Inflammatory macrophage (primary cell): ENCODE results near the gene SPATC1L.
A peak's percentile ranks its signal among the peaks of the same experiment; 100 is the strongest.

ENCODE experiments used
- DNase-seq, 2 donors: peaks; one replicate each; pipeline ENCODE4 v3.0.0-alpha.2; 2020 to 2022

SPATC1L gene

GRCh38 chr21:46160907-46161632 is 23.2 kb downstream of the SPATC1L start:
- DNase-seq, result no peak

GRCh38 chr21:46160657-46160906 is 23.7 kb downstream of the SPATC1L start:
- DNase-seq, result no peak

GRCh38 chr21:46159841-46160656 is 24.2 kb downstream of the SPATC1L start:
- no peak for DNase-seq

GRCh38 chr21:46159390-46159789 is 24.9 kb downstream of the SPATC1L start:
- DNase-seq, result no peak

GRCh38 chr21:46158666-46159300 is 25.5 kb downstream of the SPATC1L start:
- no peak for DNase-seq

GRCh38 chr21:46157987-46158451 is 26.2 kb downstream of the SPATC1L start:
- DNase-seq, result no peak

- no peak for DNase-seq
Observed at GRCh38 chr21:46157396-46157986, 26.8 kb downstream of the SPATC1L start.

- no peak for DNase-seq
Observed at GRCh38 chr21:46156678-46157077, 27.6 kb downstream of the SPATC1L start.

GRCh38 chr21:46156378-46156645 is 27.9 kb downstream of the SPATC1L start:
- DNase-seq, result no peak

GRCh38 chr21:46155514-46156377 is 28.5 kb downstream of the SPATC1L start, which contains the start of gene FTCD:
Gene FTCD (minus strand): TSS chr21:46155579. CDS start chr21:46155523, 56 bp downstream.
- no peak for DNase-seq

GRCh38 chr21:46154955-46155513 is 29.2 kb downstream of the SPATC1L start:
- DNase-seq, result no peak

- no peak for DNase-seq
Observed at GRCh38 chr21:46154155-46154954, 29.9 kb downstream of the SPATC1L start.

- DNase-seq, result peak in 1 of 2 donors; percentile 14
Observed at GRCh38 chr21:46153247-46154154, 30.8 kb downstream of the SPATC1L start.

- no peak for DNase-seq
Observed at GRCh38 chr21:46152927-46153246, 31.4 kb downstream of the SPATC1L start.

GRCh38 chr21:46151989-46152926 is 32.0 kb downstream of the SPATC1L start:
- DNase-seq, result no peak

- DNase-seq, result no peak
Observed at GRCh38 chr21:46151261-46151988, 32.8 kb downstream of the SPATC1L start.

GRCh38 chr21:46150491-46151121 is 33.7 kb downstream of the SPATC1L start:
- no peak for DNase-seq

- DNase-seq, result no peak
Observed at GRCh38 chr21:46150073-46150472, 34.2 kb downstream of the SPATC1L start.
